ENCODE measurements around the gene PATE4.
"Not testable (repeated sequence)": the region's sequence is repeated elsewhere in the genome, so short reads cannot be mapped to it uniquely, and the experiment has no call there.

GRCh38 chr11:125865354-125865753 lies 32.2 kb downstream of the PATE4 start:
- TF ChIP-seq CTCF, POLR2A (IDR thresholded peaks at IDR 0.05): not testable (repeated sequence)
